GM23338 (cell line): ENCODE measurements around the gene PCP2. TPM values are rescaled to one million over a fixed set of nuclear protein-coding genes. Genes with fewer than 3 reads are reported as not detected.

Experiments
- ATAC-seq: fragments of 200-7000 bp; cut with Tn5 transposase; 3 replicates; pipeline ENCODE4 v1.9.1; 2020
- DNase-seq: peaks from one replicate; pipeline ENCODE4 v3.0.0-alpha.2; 2015; ENCODE audit warnings: low spot score
- H2AFZ ChIP-seq: fragments of 200-600 bp; sonication (generic); 2 replicates; pipeline ENCODE4 v1.8.0; 2016; ENCODE audit warnings: antibody characterized with exemption, mild to moderate bottlenecking, moderate library complexity
- H3F3A ChIP-seq: fragments of 200-600 bp; sonication (generic); replicated peaks from 2 replicates; pipeline ENCODE4 v1.8.0; 2017; ENCODE audit warnings: antibody characterized with exemption, mixed run types, low read depth
- H3K27ac ChIP-seq: fragments of 200-600 bp; sonication (generic); 2 replicates; pipeline ENCODE4 v1.6.1; 2016; ENCODE audit warnings: low read depth
- H3K27me3 ChIP-seq: fragments of 200-600 bp; sonication (generic); 2 replicates; pipeline ENCODE4 v1.8.0; 2016; ENCODE audit warnings: mild to moderate bottlenecking, mixed run types, moderate library complexity; ENCODE audit not compliant: insufficient read depth
- H3K36me3 ChIP-seq: fragments of 200-600 bp; sonication (generic); 2 replicates; pipeline ENCODE4 v1.8.0; 2016; ENCODE audit warnings: mild to moderate bottlenecking; ENCODE audit not compliant: insufficient read depth
- H3K4me1 ChIP-seq: fragments of 200-600 bp; sonication (generic); 2 replicates; pipeline ENCODE4 v1.8.0; 2016; ENCODE audit warnings: mild to moderate bottlenecking, moderate library complexity; ENCODE audit not compliant: insufficient read depth
- H3K4me2 ChIP-seq: fragments of 200-600 bp; sonication (generic); 2 replicates; pipeline ENCODE4 v1.7.1; 2017; ENCODE audit warnings: mixed run types
- H3K4me3 ChIP-seq: fragments of 200-600 bp; sonication (generic); 2 replicates; pipeline ENCODE4 v1.6.1; 2016; ENCODE audit warnings: mixed run types
- H3K79me2 ChIP-seq: fragments of 200-600 bp; sonication (generic); replicated peaks from 2 replicates; pipeline ENCODE4 v1.8.0; 2017; ENCODE audit warnings: mild to moderate bottlenecking; ENCODE audit not compliant: insufficient read depth
- H3K9me2 ChIP-seq: fragments of 200-600 bp; sonication (generic); 2 replicates; pipeline ENCODE4 v1.8.0; 2017; ENCODE audit not compliant: insufficient read depth
- H4K20me1 ChIP-seq: fragments of 200-600 bp; sonication (generic); replicated peaks from 2 replicates; pipeline ENCODE4 v1.8.0; 2017; ENCODE audit warnings: mild to moderate bottlenecking; ENCODE audit not compliant: insufficient read depth
- H3K27ac Mint-ChIP-seq: 2 replicates; pipeline ENCODE4 v1.8.0; 2020; ENCODE audit warnings: inconsistent platforms, mild to moderate bottlenecking, moderate library complexity, mixed read lengths
- H3K27me3 Mint-ChIP-seq: 3 replicates; pipeline ENCODE4 v1.8.0; 2022; ENCODE audit warnings: low read depth, mild to moderate bottlenecking, moderate library complexity, mixed read lengths, inconsistent platforms; ENCODE audit not compliant: insufficient read depth, poor library complexity
- H3K36me3 Mint-ChIP-seq: 3 replicates; pipeline ENCODE4 v1.8.0; 2021; ENCODE audit warnings: low read depth, mild to moderate bottlenecking, inconsistent platforms, moderate library complexity, mixed read lengths
- H3K4me1 Mint-ChIP-seq: 3 replicates; pipeline ENCODE4 v1.8.0; 2020; ENCODE audit warnings: mild to moderate bottlenecking, inconsistent platforms, mixed read lengths
- H3K4me3 Mint-ChIP-seq: 3 replicates; pipeline ENCODE4 v1.8.0; 2021; ENCODE audit warnings: moderate library complexity, mild to moderate bottlenecking, inconsistent platforms, mixed read lengths
- H3K9me3 Mint-ChIP-seq: 3 replicates; pipeline ENCODE4 v1.8.0; 2020; ENCODE audit warnings: moderate library complexity, mild to moderate bottlenecking, inconsistent platforms, mixed read lengths
- CREB1 ChIP-seq: fragments of 250-450 bp; sonication (Bioruptor Pico); IDR thresholded peaks from 2 replicates; pipeline ENCODE4 v1.5.0; 2020; ENCODE audit warnings: low read depth, mild to moderate bottlenecking, moderate library complexity
- CTCF ChIP-seq, 2 experiments: fragments of 200-600 bp in 1 of 2; sonication (generic) in 1 of 2; conservative IDR thresholded peaks; 2 replicates each; pipeline versions ENCODE4 v1.5.1 to v1.6.1; 2016 to 2017; ENCODE audit warnings: antibody characterized with exemption in 2 of 2, low read depth in 2 of 2, mild to moderate bottlenecking in 2 of 2, moderate library complexity in 1 of 2
- ETS1 ChIP-seq: IDR thresholded peaks from 2 replicates; pipeline ENCODE4 v1.6.1; 2016; ENCODE audit warnings: antibody characterized with exemption
- EZH2 ChIP-seq: fragments of 200-600 bp; sonication (generic); IDR thresholded peaks from one replicate; pipeline ENCODE4 v1.8.0; 2017; ENCODE audit warnings: antibody characterized with exemption, mild to moderate bottlenecking, low read depth; ENCODE audit not compliant: unreplicated experiment
- EZH2phosphoT487 ChIP-seq: fragments of 200-600 bp; sonication (generic); IDR thresholded peaks from one replicate; pipeline ENCODE4 v1.8.1; 2018; ENCODE audit warnings: antibody characterized with exemption; ENCODE audit not compliant: unreplicated experiment
- JUNB ChIP-seq: IDR thresholded peaks from one replicate; pipeline ENCODE4 v1.6.1; 2016; ENCODE audit warnings: antibody characterized with exemption; ENCODE audit not compliant: unreplicated experiment
- NANOG ChIP-seq: IDR thresholded peaks from 2 replicates; pipeline ENCODE4 v1.6.1; 2016; ENCODE audit warnings: antibody characterized with exemption, borderline replicate concordance
- POLR2AphosphoS5 ChIP-seq: IDR thresholded peaks from 2 replicates; pipeline ENCODE4 v1.6.1; 2016; ENCODE audit warnings: antibody characterized with exemption, low read depth
- REST ChIP-seq: IDR thresholded peaks from one replicate; pipeline ENCODE4 v1.6.1; 2018; ENCODE audit warnings: antibody characterized with exemption; ENCODE audit not compliant: unreplicated experiment
- STAT1 ChIP-seq: IDR thresholded peaks from one replicate; pipeline ENCODE4 v1.6.1; 2016; ENCODE audit warnings: antibody characterized with exemption; ENCODE audit not compliant: unreplicated experiment
- ZNF114 ChIP-seq: fragments of 250-450 bp; sonication (Bioruptor Pico); IDR thresholded peaks from 2 replicates; pipeline ENCODE4 v1.5.0; 2020; ENCODE audit warnings: mild to moderate bottlenecking, moderate library complexity
- ZNF331 ChIP-seq: fragments of 250-450 bp; sonication (Bioruptor Pico); IDR thresholded peaks from 2 replicates; pipeline ENCODE4 v1.5.0; 2020; ENCODE audit warnings: low read depth, mild to moderate bottlenecking, moderate library complexity
- polyA plus RNA-seq: library from polyadenylated mRNA; unstranded; fragments of >200 nt; fragmentation: Nextera tagmentation; extraction: Ambion mirVana; gene quantifications from 2 replicates; pipeline ENCODE4 v1.2.1, GENCODE V29; 2016
- total RNA-seq: library from RNA; depleted of rRNA; stranded (reverse); fragments of >200 nt; shearing (Covaris generic); gene quantifications from 2 replicates; pipeline ENCODE4 v1.2.3, GENCODE V29; 2014
- TF ChIP-seq, protein P1 (sequence below): fragments of 250-450 bp; sonication (Bioruptor Pico); IDR thresholded peaks from 2 replicates; pipeline ENCODE4 v1.5.0; 2020; ENCODE audit warnings: mild to moderate bottlenecking, moderate library complexity

The PCP2 gene
- total and polyA plus RNA-seq, 2 experiments from 2014 or later, result not detected

GRCh38 chr19:7642295-7643030 is 8.9 kb upstream of the PCP2 start:
- Mint-ChIP-seq H3K4me3 (no peak overlapping the region), H3K9me3 (no peaks in the 10 kb centered on the region; the same call in 2 of the 3 replicates), H3K27me3 (peaks cover 11% of the 10 kb centered on the region), H3K27ac (no peak overlapping the region), H3K36me3 (peaks cover 3% of the 10 kb centered on the region; the same call in 1 of the 3 replicates), H3K4me1 (no peaks in the 10 kb centered on the region; the same call in 2 of the 3 replicates)
- Histone ChIP-seq H3K36me3 (no peaks in the 10 kb centered on the region), H3K4me3 (no peak overlapping the region), H3K27me3 (no peaks in the 10 kb centered on the region), H3F3A (peaks cover 9% of the 10 kb centered on the region), H3K9me2 (no peaks in the 10 kb centered on the region), H3K27ac (no peak overlapping the region), H2AFZ (no peak overlapping the region), H3K79me2 (no peaks in the 10 kb centered on the region), H3K4me2 (no peak overlapping the region), H3K4me1 (no peaks in the 10 kb centered on the region), H4K20me1 (no peaks in the 10 kb centered on the region)
- no peak for TF ChIP-seq EZH2phosphoT487
- TF ChIP-seq CREB1, result no peak
- no peak for TF ChIP-seq ETS1
- TF ChIP-seq NANOG, result no peak
- TF ChIP-seq ZNF114, result no peak
- no peak for TF ChIP-seq EZH2
- no peak for TF ChIP-seq ZNF331 (CRISPR knock-in tag)
- TF ChIP-seq CTCF (conservative IDR thresholded peaks at IDR 0.05; ENCODE audit: low read depth in 2 of 2), result no peak
- TF ChIP-seq, protein P1, sequence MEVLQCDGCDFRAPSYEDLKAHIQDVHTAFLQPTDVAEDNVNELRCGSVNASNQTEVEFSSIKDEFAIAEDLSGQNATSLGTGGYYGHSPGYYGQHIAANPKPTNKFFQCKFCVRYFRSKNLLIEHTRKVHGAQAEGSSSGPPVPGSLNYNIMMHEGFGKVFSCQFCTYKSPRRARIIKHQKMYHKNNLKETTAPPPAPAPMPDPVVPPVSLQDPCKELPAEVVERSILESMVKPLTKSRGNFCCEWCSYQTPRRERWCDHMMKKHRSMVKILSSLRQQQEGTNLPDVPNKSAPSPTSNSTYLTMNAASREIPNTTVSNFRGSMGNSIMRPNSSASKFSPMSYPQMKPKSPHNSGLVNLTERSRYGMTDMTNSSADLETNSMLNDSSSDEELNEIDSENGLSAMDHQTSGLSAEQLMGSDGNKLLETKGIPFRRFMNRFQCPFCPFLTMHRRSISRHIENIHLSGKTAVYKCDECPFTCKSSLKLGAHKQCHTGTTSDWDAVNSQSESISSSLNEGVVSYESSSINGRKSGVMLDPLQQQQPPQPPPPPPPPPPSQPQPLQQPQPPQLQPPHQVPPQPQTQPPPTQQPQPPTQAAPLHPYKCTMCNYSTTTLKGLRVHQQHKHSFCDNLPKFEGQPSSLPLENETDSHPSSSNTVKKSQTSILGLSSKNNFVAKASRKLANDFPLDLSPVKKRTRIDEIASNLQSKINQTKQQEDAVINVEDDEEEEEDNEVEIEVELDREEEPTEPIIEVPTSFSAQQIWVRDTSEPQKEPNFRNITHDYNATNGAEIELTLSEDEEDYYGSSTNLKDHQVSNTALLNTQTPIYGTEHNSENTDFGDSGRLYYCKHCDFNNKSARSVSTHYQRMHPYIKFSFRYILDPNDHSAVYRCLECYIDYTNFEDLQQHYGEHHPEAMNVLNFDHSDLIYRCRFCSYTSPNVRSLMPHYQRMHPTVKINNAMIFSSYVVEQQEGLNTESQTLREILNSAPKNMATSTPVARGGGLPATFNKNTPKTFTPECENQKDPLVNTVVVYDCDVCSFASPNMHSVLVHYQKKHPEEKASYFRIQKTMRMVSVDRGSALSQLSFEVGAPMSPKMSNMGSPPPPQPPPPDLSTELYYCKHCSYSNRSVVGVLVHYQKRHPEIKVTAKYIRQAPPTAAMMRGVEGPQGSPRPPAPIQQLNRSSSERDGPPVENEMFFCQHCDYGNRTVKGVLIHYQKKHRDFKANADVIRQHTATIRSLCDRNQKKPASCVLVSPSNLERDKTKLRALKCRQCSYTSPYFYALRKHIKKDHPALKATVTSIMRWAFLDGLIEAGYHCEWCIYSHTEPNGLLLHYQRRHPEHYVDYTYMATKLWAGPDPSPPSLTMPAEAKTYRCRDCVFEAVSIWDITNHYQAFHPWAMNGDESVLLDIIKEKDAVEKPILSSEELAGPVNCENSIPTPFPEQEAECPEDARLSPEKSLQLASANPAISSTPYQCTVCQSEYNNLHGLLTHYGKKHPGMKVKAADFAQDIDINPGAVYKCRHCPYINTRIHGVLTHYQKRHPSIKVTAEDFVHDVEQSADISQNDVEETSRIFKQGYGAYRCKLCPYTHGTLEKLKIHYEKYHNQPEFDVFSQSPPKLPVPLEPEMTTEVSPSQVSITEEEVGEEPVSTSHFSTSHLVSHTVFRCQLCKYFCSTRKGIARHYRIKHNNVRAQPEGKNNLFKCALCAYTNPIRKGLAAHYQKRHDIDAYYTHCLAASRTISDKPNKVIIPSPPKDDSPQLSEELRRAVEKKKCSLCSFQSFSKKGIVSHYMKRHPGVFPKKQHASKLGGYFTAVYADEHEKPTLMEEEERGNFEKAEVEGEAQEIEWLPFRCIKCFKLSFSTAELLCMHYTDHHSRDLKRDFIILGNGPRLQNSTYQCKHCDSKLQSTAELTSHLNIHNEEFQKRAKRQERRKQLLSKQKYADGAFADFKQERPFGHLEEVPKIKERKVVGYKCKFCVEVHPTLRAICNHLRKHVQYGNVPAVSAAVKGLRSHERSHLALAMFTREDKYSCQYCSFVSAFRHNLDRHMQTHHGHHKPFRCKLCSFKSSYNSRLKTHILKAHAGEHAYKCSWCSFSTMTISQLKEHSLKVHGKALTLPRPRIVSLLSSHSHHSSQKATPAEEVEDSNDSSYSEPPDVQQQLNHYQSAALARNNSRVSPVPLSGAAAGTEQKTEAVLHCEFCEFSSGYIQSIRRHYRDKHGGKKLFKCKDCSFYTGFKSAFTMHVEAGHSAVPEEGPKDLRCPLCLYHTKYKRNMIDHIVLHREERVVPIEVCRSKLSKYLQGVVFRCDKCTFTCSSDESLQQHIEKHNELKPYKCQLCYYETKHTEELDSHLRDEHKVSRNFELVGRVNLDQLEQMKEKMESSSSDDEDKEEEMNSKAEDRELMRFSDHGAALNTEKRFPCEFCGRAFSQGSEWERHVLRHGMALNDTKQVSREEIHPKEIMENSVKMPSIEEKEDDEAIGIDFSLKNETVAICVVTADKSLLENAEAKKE, result no peak
- no peak for TF ChIP-seq POLR2AphosphoS5
- no peak for TF ChIP-seq STAT1
- TF ChIP-seq REST, result no peak
- TF ChIP-seq JUNB, result no peak
- ATAC-seq (no peak), DNase-seq (no peak)
